PC-9 (cell line): ENCODE results near the gene CDC42BPA. TPM values are rescaled to one million over a fixed set of nuclear protein-coding genes. Genes with fewer than 3 reads are reported as not detected.

Source experiments
- BruUV-seq: library from RNA; stranded (reverse); fragments of 400-500 nt; replicated peaks from 2 replicates; lab custom pipeline; 2021; lab: Mats Ljungman, UMichigan
- CTCF ChIA-PET: fragments of 300-600 bp; sonication (Branson Sonifier 250); formaldehyde crosslinking; loops from one replicate; lab custom pipeline; 2022; ENCODE audit warnings: antibody characterized with exemption; lab: Charles Lee
- POLR2A ChIA-PET: fragments of 300-600 bp; sonication (Branson Sonifier 250); formaldehyde crosslinking; loops from one replicate; lab custom pipeline; 2022; ENCODE audit warnings: antibody characterized with exemption; ENCODE audit not compliant: unreplicated experiment; lab: Charles Lee
- DNase-seq, 2 experiments: peaks; one replicate each; pipeline versions ENCODE4 v3.0.0 to v3.0.0-alpha.2; 2015 to 2022; ENCODE audit warnings: mixed read lengths in 1 of 2
- H2AFZ ChIP-seq: fragments of 200-600 bp; sonication (generic); 2 replicates; pipeline ENCODE4 v1.8.1; 2017; ENCODE audit warnings: antibody characterized with exemption
- H3F3A ChIP-seq: fragments of 200-600 bp; sonication (generic); 2 replicates; pipeline ENCODE4 v1.8.1; 2017; ENCODE audit warnings: antibody characterized with exemption, mild to moderate bottlenecking, low read depth; ENCODE audit not compliant: insufficient read depth
- H3K27ac ChIP-seq: fragments of 200-600 bp; sonication (generic); 2 replicates; pipeline ENCODE4 v1.6.1; 2016; ENCODE audit warnings: mixed run types
- H3K27me3 ChIP-seq: fragments of 200-600 bp; sonication (generic); 2 replicates; pipeline ENCODE4 v1.6.1; 2016; ENCODE audit warnings: low read depth, mixed run types; ENCODE audit not compliant: insufficient read depth
- H3K36me3 ChIP-seq: fragments of 200-600 bp; sonication (generic); 2 replicates; pipeline ENCODE4 v1.6.1; 2016; ENCODE audit warnings: low read depth, mixed run types
- H3K4me1 ChIP-seq: fragments of 200-600 bp; sonication (generic); replicated peaks from 2 replicates; pipeline ENCODE4 v1.6.1; 2016; ENCODE audit warnings: mixed run types; ENCODE audit not compliant: insufficient read depth
- H3K4me2 ChIP-seq: fragments of 200-600 bp; sonication (generic); 2 replicates; pipeline ENCODE4 v1.6.1; 2017; ENCODE audit warnings: mixed run types
- H3K4me3 ChIP-seq: fragments of 200-600 bp; sonication (generic); 2 replicates; pipeline ENCODE4 v1.6.1; 2016; ENCODE audit warnings: mixed run types
- H3K79me2 ChIP-seq: fragments of 200-600 bp; sonication (generic); 2 replicates; pipeline ENCODE4 v1.6.1; 2017; ENCODE audit warnings: low read depth, mixed run types
- H3K9me2 ChIP-seq: fragments of 200-600 bp; sonication (generic); 2 replicates; pipeline ENCODE4 v1.8.1; 2017; ENCODE audit warnings: mild to moderate bottlenecking; ENCODE audit not compliant: insufficient read depth
- H3K9me3 ChIP-seq: fragments of 200-600 bp; sonication (generic); 2 replicates; pipeline ENCODE4 v1.8.1; 2016; ENCODE audit warnings: low read depth; ENCODE audit not compliant: insufficient read depth
- H4K20me1 ChIP-seq: fragments of 200-600 bp; sonication (generic); 2 replicates; pipeline ENCODE4 v1.8.1; 2017; ENCODE audit not compliant: insufficient read depth
- CTCF ChIP-seq: fragments of 200-600 bp; sonication (generic); conservative IDR thresholded peaks from 2 replicates; pipeline ENCODE4 v1.6.1; 2017; ENCODE audit warnings: mixed run types, antibody characterized with exemption, mild to moderate bottlenecking, moderate library complexity
- EZH2 ChIP-seq: fragments of 200-600 bp; sonication (generic); IDR thresholded peaks from 2 replicates; pipeline ENCODE4 v1.8.0; 2017; ENCODE audit warnings: antibody characterized with exemption, low read depth
- intact Hi-C: fragments of 100-400 bp; cut with micrococcal nuclease; formaldehyde crosslinking; loops from one replicate; pipeline ENCODE4 v1.10.0; 2022; ENCODE audit not compliant: unreplicated experiment
- total RNA-seq: library from RNA; stranded (reverse); gene quantifications from 2 replicates; pipeline ENCODE4 v1.2.3, GENCODE V29; 2021

The CDC42BPA gene
- total RNA-seq, 1 experiment from 2014 or later = 47.5 TPM

- ChIA-PET CTCF (no interaction called here), POLR2A (interaction anchor here (0.6 kb wide), 1 partner anchor 12 kb away, joined by 6 read pairs; no protein-coding TSS in a partner anchor)
- no peaks in the 10 kb centered on the region for H3K79me2 ChIP-seq
- no peaks in the 10 kb centered on the region for H3K4me1 ChIP-seq
- H3K27ac ChIP-seq = 0 out of 2 replicates have a peak overlapping the region, but pooled peaks have one; percentile 0
- DNase-seq = peak in 1 of 2 experiments; percentile 41
- no peak overlapping the region for H3K4me3 ChIP-seq
- intact Hi-C loops = no loop called here
- no peaks in the 10 kb centered on the region for H3K27me3 ChIP-seq
- H3K4me2 ChIP-seq = no peak overlapping the region
- no peak for TF ChIP-seq EZH2
- no peak for TF ChIP-seq CTCF
- peaks cover 15% of the 10 kb centered on the region for H3K36me3 ChIP-seq
- no peaks in the 10 kb centered on the region for H4K20me1 ChIP-seq
- H3K9me3 ChIP-seq = 0 out of 2 replicates have a peak, but pooled peaks cover 7% of the 10 kb centered on the region
- BruUV-seq = no TSS peak
- H3K9me2 ChIP-seq = no peaks in the 10 kb centered on the region
- H2AFZ ChIP-seq = no peak overlapping the region
- no peaks in the 10 kb centered on the region for H3F3A ChIP-seq
Observed at GRCh38 chr1:226973898-226974543, 344.3 kb downstream of the CDC42BPA start.

- POLR2A ChIA-PET = interaction anchor here (0.6 kb wide), 1 partner anchor 13 kb away, joined by 6 read pairs; no protein-coding TSS in a partner anchor
- Histone ChIP-seq H3K36me3 (peaks cover 15% of the 10 kb centered on the region), H3K27me3 (no peaks in the 10 kb centered on the region), H2AFZ (no peak overlapping the region), H3K9me3 (0 out of 2 replicates have a peak, but pooled peaks cover 7% of the 10 kb centered on the region), H3K4me3 (no peak overlapping the region), H3K9me2 (no peaks in the 10 kb centered on the region), H3K4me2 (no peak overlapping the region), H3F3A (no peaks in the 10 kb centered on the region), H3K27ac (0 out of 2 replicates have a peak overlapping the region, but pooled peaks have one; percentile 0), H3K79me2 (no peaks in the 10 kb centered on the region), H4K20me1 (no peaks in the 10 kb centered on the region), H3K4me1 (no peaks in the 10 kb centered on the region)
- intact Hi-C loops = no loop called here
- DNase-seq = no peak
- CTCF ChIA-PET = no interaction called here
- TF ChIP-seq CTCF (no peak), EZH2 (no peak)
- no TSS peak for BruUV-seq
Observed at GRCh38 chr1:226973371-226973897, 344.9 kb downstream of the CDC42BPA start.

GRCh38 chr1:226972931-226973330 is 345.4 kb downstream of the CDC42BPA start:
- no TSS peak for BruUV-seq
- Histone ChIP-seq H3K4me1 (no peaks in the 10 kb centered on the region), H4K20me1 (no peaks in the 10 kb centered on the region), H3K36me3 (peaks cover 15% of the 10 kb centered on the region), H2AFZ (no peak overlapping the region), H3K27me3 (no peaks in the 10 kb centered on the region), H3K27ac (no peak overlapping the region), H3K4me2 (no peak overlapping the region), H3K9me2 (no peaks in the 10 kb centered on the region), H3K4me3 (no peak overlapping the region), H3F3A (no peaks in the 10 kb centered on the region), H3K79me2 (no peaks in the 10 kb centered on the region), H3K9me3 (0 out of 2 replicates have a peak, but pooled peaks cover 7% of the 10 kb centered on the region)
- TF ChIP-seq CTCF (no peak), EZH2 (no peak)
- no peak for DNase-seq
- ChIA-PET CTCF (no interaction called here), POLR2A (no interaction called here)
- intact Hi-C loops = no loop called here
